Progenitor cell of endocrine pancreas (in vitro differentiated cells): ENCODE measurements around the gene CENPV. TPM values are rescaled to one million over a fixed set of nuclear protein-coding genes. Genes with fewer than 3 reads are reported as not detected.

Source experiments
- DNase-seq: peaks from one replicate; pipeline ENCODE4 v3.0.0; 2021; ENCODE audit warnings: low spot score; ENCODE audit not compliant: unreplicated experiment
- H3K27ac Mint-ChIP-seq: 2 replicates; pipeline ENCODE4 v1.8.0; 2021; ENCODE audit warnings: mild to moderate bottlenecking, moderate library complexity, mixed read lengths
- H3K27me3 Mint-ChIP-seq: 2 replicates; pipeline ENCODE4 v1.8.0; 2021; ENCODE audit warnings: mixed read lengths
- H3K36me3 Mint-ChIP-seq: 2 replicates; pipeline ENCODE4 v1.8.0; 2022; ENCODE audit warnings: mixed read lengths; ENCODE audit not compliant: insufficient read depth
- H3K4me1 Mint-ChIP-seq: 2 replicates; pipeline ENCODE4 v1.8.0; 2021; ENCODE audit warnings: low read depth, mixed read lengths
- H3K4me3 Mint-ChIP-seq: 2 replicates; pipeline ENCODE4 v1.8.0; 2021; ENCODE audit warnings: low read depth, mild to moderate bottlenecking, moderate library complexity, mixed read lengths
- H3K9me3 Mint-ChIP-seq: 2 replicates; pipeline ENCODE4 v1.8.0; 2021; ENCODE audit warnings: low read depth, mixed read lengths
- CTCF ChIP-seq: fragments of 200-600 bp; sonication (generic); IDR thresholded peaks from one replicate; pipeline ENCODE4 v1.5.0; 2021; ENCODE audit warnings: antibody characterized with exemption, mild to moderate bottlenecking; ENCODE audit not compliant: unreplicated experiment
- total RNA-seq: library from RNA; stranded (reverse); gene quantifications from 2 replicates; pipeline ENCODE4 v1.2.1, GENCODE V29; 2021

Gene CENPV
- total RNA-seq, 1 donor from 2014 or later = 201 TPM

GRCh38 chr17:16294560-16294959 lies 58.7 kb downstream of the CENPV start:
- DNase-seq = no peak
- no peak for TF ChIP-seq CTCF
- Mint-ChIP-seq H3K4me1 (peaks cover 18% of the 10 kb centered on the region), H3K36me3 (peaks cover 1% of the 10 kb centered on the region), H3K27ac (no peak overlapping the region), H3K27me3 (no peaks in the 10 kb centered on the region), H3K9me3 (peaks cover 3% of the 10 kb centered on the region), H3K4me3 (no peak overlapping the region)

GRCh38 chr17:16293931-16294330 lies 59.3 kb downstream of the CENPV start:
- H3K36me3 Mint-ChIP-seq = peaks cover 1% of the 10 kb centered on the region
- H3K27me3 Mint-ChIP-seq = no peaks in the 10 kb centered on the region
- DNase-seq = no peak
- H3K27ac Mint-ChIP-seq = no peak overlapping the region
- H3K9me3 Mint-ChIP-seq = peaks cover 3% of the 10 kb centered on the region
- H3K4me3 Mint-ChIP-seq = no peak overlapping the region
- no peak for TF ChIP-seq CTCF
- peaks cover 20% of the 10 kb centered on the region for H3K4me1 Mint-ChIP-seq

Other genes with a start within 250 kb of the CENPV start
- 154 and 165 TPM in 2 replicates for gene NCOR1, start 137.9 kb downstream of the CENPV start, total RNA-seq
- gene PIGL, start 136.3 kb downstream of the CENPV start, total RNA-seq = 37.1 and 40.5 TPM in 2 replicates
- 1,450 and 1,477 TPM in 2 replicates for gene UBB, start 27.6 kb upstream of the CENPV start, total RNA-seq
- gene TRPV2, start 62.1 kb upstream of the CENPV start, total RNA-seq = 1.3 and 2.1 TPM in 2 replicates
- 8.5 and 9.7 TPM in 2 replicates for gene LRRC75A, start 138.7 kb upstream of the CENPV start, total RNA-seq
- 11.6 TPM in 2 replicates for gene ZNF287, start 215.7 kb upstream of the CENPV start, total RNA-seq